Common myeloid progenitor, CD34-positive (primary cell): Measurements from ENCODE around the gene IMPG2.

ENCODE experiments used
- CTCF ChIA-PET: fragments of 350-600 bp; sonication (Branson Sonifier 250); formaldehyde crosslinking; loops from one replicate; lab custom pipeline; 2021; ENCODE audit warnings: antibody characterized with exemption; lab: Charles Lee
- POLR2A ChIA-PET: fragments of 350-600 bp; sonication (Branson Sonifier 250); formaldehyde crosslinking; loops from one replicate; lab custom pipeline; 2021; ENCODE audit warnings: antibody characterized with exemption; lab: Charles Lee
- DNase-seq, 3 donors: peaks; one replicate each; pipeline versions ENCODE4 v3.0.0 to v3.0.0-alpha.2; 2013
- H3K27ac ChIP-seq, 2 experiments: 1 replicate in 1 of 2; 2 replicates in 1 of 2; pipeline ENCODE4 v1.7.0; 2013; ENCODE audit warnings: inconsistent platforms in 2 of 2, low read length in 2 of 2, mild to moderate bottlenecking in 2 of 2, low read depth in 1 of 2, moderate library complexity in 1 of 2; ENCODE audit not compliant: severe bottlenecking in 2 of 2, insufficient read depth in 1 of 2, poor library complexity in 1 of 2
- H3K27me3 ChIP-seq, 5 experiments: replicated peaks in 2 of 5; 1 replicate in 3 of 5; 2 replicates in 2 of 5; pipeline versions ENCODE4 v1.6.1 to v1.7.0; 2013; ENCODE audit warnings: low read length in 4 of 5, mild to moderate bottlenecking in 2 of 5, moderate library complexity in 2 of 5, inconsistent platforms in 1 of 5; ENCODE audit not compliant: insufficient read depth in 5 of 5, control insufficient read depth in 4 of 5
- H3K36me3 ChIP-seq, 4 experiments: 1 replicate in 2 of 4; 2 replicates in 2 of 4; pipeline versions ENCODE4 v1.6.1 to v1.7.0; 2013; ENCODE audit warnings: low read length in 3 of 4, control low read depth in 1 of 4, mild to moderate bottlenecking in 1 of 4; ENCODE audit not compliant: control insufficient read depth in 4 of 4, insufficient read depth in 4 of 4
- H3K4me1 ChIP-seq, 4 experiments: 1 replicate in 3 of 4; 2 replicates in 1 of 4; pipeline versions ENCODE4 v1.6.1 to v1.7.1; 2013; ENCODE audit warnings: low read length in 3 of 4, mild to moderate bottlenecking in 3 of 4, control low read depth in 1 of 4, inconsistent platforms in 1 of 4, moderate library complexity in 1 of 4; ENCODE audit not compliant: control insufficient read depth in 4 of 4, insufficient read depth in 4 of 4; ENCODE audit errors: control extremely low read depth in 1 of 4
- H3K4me3 ChIP-seq, 7 experiments: 1 replicate in 4 of 7; 2 replicates in 3 of 7; pipeline versions ENCODE4 v1.5.1 to v1.7.0; 2013; ENCODE audit warnings: mild to moderate bottlenecking in 7 of 7, low read length in 6 of 7, moderate library complexity in 6 of 7, inconsistent platforms in 2 of 7, low read depth in 2 of 7, control low read depth in 1 of 7; ENCODE audit not compliant: insufficient read depth in 4 of 7, control insufficient read depth in 1 of 7; ENCODE audit errors: extremely low read depth in 1 of 7
- H3K9me3 ChIP-seq, 5 experiments: 1 replicate in 4 of 5; 2 replicates in 1 of 5; pipeline versions ENCODE4 v1.6.1 to v1.7.1; 2013; ENCODE audit warnings: low read length in 4 of 5, mild to moderate bottlenecking in 2 of 5, inconsistent platforms in 1 of 5, low read depth in 1 of 5, moderate library complexity in 1 of 5; ENCODE audit not compliant: control insufficient read depth in 4 of 5, insufficient read depth in 2 of 5; ENCODE audit errors: control extremely low read depth in 1 of 5
- WGBS: methylation state at CpG from one replicate; pipeline ENCODE4 v1.1.5; 2013; ENCODE audit not compliant: insufficient coverage; 5-methylcytosine and 5-hydroxymethylcytosine counted together

Gene IMPG2

GRCh38 chr3:101266566-101266965 lies 53.8 kb downstream of the IMPG2 start:
- CTCF ChIA-PET: no interaction called here

GRCh38 chr3:101266071-101266470 lies 54.3 kb downstream of the IMPG2 start:
- Histone ChIP-seq H3K27me3 (no peaks in the 10 kb centered on the region), H3K27ac (no peak overlapping the region), H3K4me3 (no peak overlapping the region), H3K4me1 (peaks cover 0 to 7% (median 4%) of the 10 kb centered on the region in 4 experiments), H3K9me3 (peaks cover 0 to 3% (median 0%) of the 10 kb centered on the region in 5 experiments), H3K36me3 (no peaks in the 10 kb centered on the region)
- ChIA-PET CTCF (interaction anchor here (0.6 kb wide), 1 partner anchor 80 kb away, joined by 3 read pairs; no protein-coding TSS in a partner anchor), POLR2A (no interaction called here)
- no peak for DNase-seq

More at GRCh38 chr3:101266566-101266965, 53.8 kb downstream of the IMPG2 start:
- Histone ChIP-seq H3K27ac (no peak overlapping the region), H3K36me3 (no peaks in the 10 kb centered on the region), H3K4me1 (peaks cover 0 to 7% (median 4%) of the 10 kb centered on the region in 4 experiments), H3K9me3 (peaks cover 0 to 3% (median 0%) of the 10 kb centered on the region in 5 experiments), H3K4me3 (no peak overlapping the region), H3K27me3 (no peaks in the 10 kb centered on the region)
- POLR2A ChIA-PET: no interaction called here
- no peak for DNase-seq

- ChIA-PET POLR2A (no interaction called here), CTCF (no interaction called here)
- Histone ChIP-seq H3K27me3 (no peaks in the 10 kb centered on the region), H3K36me3 (no peaks in the 10 kb centered on the region), H3K27ac (no peak overlapping the region), H3K4me1 (peaks cover 0 to 5% (median 4%) of the 10 kb centered on the region in 4 experiments), H3K9me3 (peaks cover 0 to 3% (median 0%) of the 10 kb centered on the region in 5 experiments), H3K4me3 (no peak overlapping the region)
- DNase-seq: peak in 1 of 3 donors; percentile 22
These were observed 57.8 kb downstream of the IMPG2 start for GRCh38 chr3:101262393-101263240.

- Histone ChIP-seq H3K9me3 (peaks cover 0 to 3% (median 0%) of the 10 kb centered on the region in 5 experiments), H3K4me3 (no peak overlapping the region), H3K27ac (no peak overlapping the region), H3K27me3 (no peaks in the 10 kb centered on the region), H3K36me3 (no peaks in the 10 kb centered on the region), H3K4me1 (no peaks in the 10 kb centered on the region)
- CTCF ChIA-PET: interaction anchor here (1.4 kb wide), 1 partner anchor 417 kb away, joined by 3 read pairs; no protein-coding TSS in a partner anchor
- POLR2A ChIA-PET: no interaction called here
- no peak for DNase-seq
These were observed 58.9 kb downstream of the IMPG2 start for GRCh38 chr3:101261506-101261905.

- Histone ChIP-seq H3K9me3 (peaks cover 0 to 3% (median 0%) of the 10 kb centered on the region in 5 experiments), H3K4me1 (no peaks in the 10 kb centered on the region), H3K27ac (no peak overlapping the region), H3K27me3 (no peaks in the 10 kb centered on the region), H3K4me3 (no peak overlapping the region), H3K36me3 (no peaks in the 10 kb centered on the region)
- CTCF ChIA-PET: interaction anchor here (1.1 kb wide), 1 partner anchor 12 kb away, joined by 3 read pairs; no protein-coding TSS in a partner anchor
- peak; percentile 2 to 31 (median 15) for DNase-seq
- POLR2A ChIA-PET: interaction anchor here (0.6 kb wide), 1 partner anchor 350 kb away, joined by 4 read pairs; no protein-coding TSS in a partner anchor
- 57% methylated on average over 2 of the region's 4 CpGs for WGBS
These were observed 60.7 kb downstream of the IMPG2 start for GRCh38 chr3:101259485-101260341.

GRCh38 chr3:101256511-101256910 lies 63.9 kb downstream of the IMPG2 start:
- H3K27ac ChIP-seq: no peak overlapping the region
- ChIA-PET CTCF (interaction anchor here (1.1 kb wide), 1 partner anchor 42 kb away, joined by 3 read pairs; no protein-coding TSS in a partner anchor), POLR2A (no interaction called here)
- no peaks in the 10 kb centered on the region for H3K27me3 ChIP-seq
- no peaks in the 10 kb centered on the region for H3K36me3 ChIP-seq
- no peaks in the 10 kb centered on the region for H3K4me1 ChIP-seq
- H3K4me3 ChIP-seq: no peak overlapping the region
- DNase-seq: no peak
- H3K9me3 ChIP-seq: no peaks in the 10 kb centered on the region
- 100% methylated on average over 1 of the region's 3 CpGs for WGBS
